NCI-H226 (cell line): ENCODE data around the gene TDRD10.

ENCODE experiments used
- DNase-seq: peaks from one replicate; pipeline ENCODE4 v3.0.0-alpha.2; 2015

Gene TDRD10, protein sequence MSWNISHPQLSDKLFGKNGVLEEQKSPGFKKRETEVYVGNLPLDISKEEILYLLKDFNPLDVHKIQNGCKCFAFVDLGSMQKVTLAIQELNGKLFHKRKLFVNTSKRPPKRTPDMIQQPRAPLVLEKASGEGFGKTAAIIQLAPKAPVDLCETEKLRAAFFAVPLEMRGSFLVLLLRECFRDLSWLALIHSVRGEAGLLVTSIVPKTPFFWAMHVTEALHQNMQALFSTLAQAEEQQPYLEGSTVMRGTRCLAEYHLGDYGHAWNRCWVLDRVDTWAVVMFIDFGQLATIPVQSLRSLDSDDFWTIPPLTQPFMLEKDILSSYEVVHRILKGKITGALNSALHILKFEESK

GRCh38 chr1:154502066-154502743 is at the start of gene TDRD10, which contains the start of gene SHE:
Gene TDRD10 (plus strand): TSS chr1:154502219. CDS start chr1:154506904, 4,685 bp downstream.
Gene SHE (minus strand): TSS chr1:154502412. CDS start chr1:154502026, 386 bp downstream.
- DNase-seq: no peak

DNA sequence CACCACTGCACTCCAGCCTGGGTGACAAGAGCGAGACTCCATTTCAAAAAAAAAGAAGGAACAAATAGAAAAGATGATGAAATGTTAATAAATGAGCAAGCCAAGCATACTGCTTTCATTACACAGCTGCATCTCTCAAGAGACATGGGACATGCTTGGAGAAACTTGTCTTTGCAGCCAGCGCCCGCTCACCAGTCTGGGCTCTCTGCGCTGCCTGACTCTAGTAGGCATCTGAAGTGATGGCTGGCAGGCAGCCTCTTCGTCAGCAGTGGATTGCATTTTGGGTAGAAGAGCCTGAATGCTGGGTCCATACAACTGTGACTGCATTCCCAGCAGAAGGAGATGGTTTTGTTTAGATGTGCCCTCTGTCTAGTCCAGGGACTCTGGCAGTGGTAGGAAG is 48.9 kb upstream of the TDRD10 start:
- no peak for DNase-seq

- peak; percentile 72 for DNase-seq
These were observed 48.3 kb upstream of the TDRD10 start for GRCh38 chr1:154453574-154454352.

GRCh38 chr1:154454386-154455120 is 47.5 kb upstream of the TDRD10 start:
- DNase-seq: no peak

GRCh38 chr1:154456631-154457030 is 45.4 kb upstream of the TDRD10 start:
- DNase-seq: no peak

DNA sequence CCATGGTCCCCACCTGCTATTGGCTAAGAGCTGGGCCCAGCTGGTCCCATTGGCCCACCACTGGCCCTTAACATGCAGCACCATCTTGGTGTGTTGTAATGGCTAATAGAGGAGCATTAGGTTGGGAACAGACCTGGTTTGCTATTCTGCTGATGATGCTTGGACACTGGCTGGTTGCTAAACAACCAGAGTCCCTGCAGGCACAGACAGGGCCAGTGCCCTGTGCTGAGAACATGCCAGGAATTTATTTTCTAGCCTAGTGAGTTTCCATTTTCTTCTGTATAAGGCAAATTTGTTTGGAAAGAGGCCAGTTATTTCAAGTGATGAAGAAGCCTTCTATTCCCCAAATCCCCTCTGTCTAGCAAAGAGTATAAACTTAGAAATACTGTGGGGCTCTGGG is 42.9 kb upstream of the TDRD10 start:
- DNase-seq: no peak

GRCh38 chr1:154460695-154461260 is 41.2 kb upstream of the TDRD10 start:
- DNase-seq: no peak

DNA sequence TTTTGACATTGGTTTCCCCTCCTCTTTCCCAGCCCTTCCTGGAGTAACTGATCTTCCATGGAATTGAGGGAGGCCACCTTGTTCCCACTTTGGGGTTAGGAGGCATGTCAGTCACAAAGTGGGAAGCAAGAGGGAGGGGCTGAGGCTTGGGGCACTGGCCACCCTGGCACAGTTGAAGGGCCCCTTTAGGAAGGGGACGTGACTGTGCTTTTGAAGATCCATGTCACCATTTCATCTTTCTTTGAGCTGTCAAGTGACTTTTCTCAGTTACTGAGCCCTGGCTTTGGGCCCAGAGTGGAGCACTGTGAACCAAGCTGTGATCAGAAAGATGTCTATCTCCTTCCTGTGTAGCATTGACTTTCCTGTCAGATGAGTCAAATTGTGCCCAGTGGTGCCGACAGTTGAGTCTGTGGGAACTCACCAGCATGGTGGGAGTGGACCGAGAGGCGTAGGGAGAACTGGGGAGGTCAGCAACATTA is 38.5 kb upstream of the TDRD10 start:
- no peak for DNase-seq

GRCh38 chr1:154465621-154466195 is 36.3 kb upstream of the TDRD10 start:
- DNase-seq: no peak

DNA sequence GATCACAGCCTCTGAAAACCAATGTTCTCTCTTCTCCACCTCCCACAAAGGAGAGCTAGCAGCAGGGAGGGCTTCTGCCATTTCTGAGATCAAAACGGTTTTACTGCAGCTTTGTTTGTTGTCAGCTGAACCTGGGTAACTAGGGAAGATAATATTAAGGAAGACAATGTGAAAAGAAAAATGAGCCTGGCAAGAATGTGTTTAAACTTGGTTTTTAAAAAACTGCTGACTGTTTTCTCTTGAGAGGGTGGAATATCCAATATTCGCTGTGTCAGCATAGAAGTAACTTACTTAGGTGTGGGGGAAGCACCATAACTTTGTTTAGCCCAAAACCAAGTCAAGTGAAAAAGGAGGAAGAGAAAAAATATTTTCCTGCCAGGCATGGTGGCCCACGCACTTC is 35.8 kb upstream of the TDRD10 start:
- DNase-seq: no peak

- no peak for DNase-seq
These were observed 35.0 kb upstream of the TDRD10 start for GRCh38 chr1:154466921-154467417.

DNA sequence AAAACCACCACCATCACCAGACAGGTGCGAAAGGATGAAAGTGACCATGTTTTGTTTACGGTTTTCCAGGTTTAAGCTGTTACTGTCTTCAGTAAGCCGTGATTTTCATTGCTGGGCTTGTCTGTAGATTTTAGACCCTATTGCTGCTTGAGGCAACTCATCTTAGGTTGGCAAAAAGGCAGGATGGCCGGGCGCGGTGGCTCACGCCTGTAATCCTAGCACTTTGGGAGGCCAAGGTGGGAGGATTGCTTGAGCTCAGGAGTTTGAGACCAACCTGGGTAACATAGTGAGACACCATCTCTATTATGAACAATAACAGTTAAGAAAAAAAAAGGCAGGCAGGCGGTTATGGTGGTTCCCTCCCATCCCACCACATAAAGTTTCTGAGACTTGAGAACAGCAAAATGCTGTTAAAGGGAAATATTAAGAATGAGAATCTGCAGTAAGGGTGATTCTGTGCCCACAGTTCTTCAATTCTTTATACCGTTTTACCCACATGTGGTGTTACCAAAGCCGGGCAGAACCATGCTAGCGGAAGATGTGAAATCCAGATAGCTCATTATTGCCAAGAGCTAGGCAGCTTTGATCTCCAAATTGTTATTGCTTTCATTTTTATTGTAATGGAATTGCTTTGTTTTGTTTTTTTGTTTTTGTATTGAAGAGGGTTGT is 34.5 kb upstream of the TDRD10 start:
- no peak for DNase-seq

DNA sequence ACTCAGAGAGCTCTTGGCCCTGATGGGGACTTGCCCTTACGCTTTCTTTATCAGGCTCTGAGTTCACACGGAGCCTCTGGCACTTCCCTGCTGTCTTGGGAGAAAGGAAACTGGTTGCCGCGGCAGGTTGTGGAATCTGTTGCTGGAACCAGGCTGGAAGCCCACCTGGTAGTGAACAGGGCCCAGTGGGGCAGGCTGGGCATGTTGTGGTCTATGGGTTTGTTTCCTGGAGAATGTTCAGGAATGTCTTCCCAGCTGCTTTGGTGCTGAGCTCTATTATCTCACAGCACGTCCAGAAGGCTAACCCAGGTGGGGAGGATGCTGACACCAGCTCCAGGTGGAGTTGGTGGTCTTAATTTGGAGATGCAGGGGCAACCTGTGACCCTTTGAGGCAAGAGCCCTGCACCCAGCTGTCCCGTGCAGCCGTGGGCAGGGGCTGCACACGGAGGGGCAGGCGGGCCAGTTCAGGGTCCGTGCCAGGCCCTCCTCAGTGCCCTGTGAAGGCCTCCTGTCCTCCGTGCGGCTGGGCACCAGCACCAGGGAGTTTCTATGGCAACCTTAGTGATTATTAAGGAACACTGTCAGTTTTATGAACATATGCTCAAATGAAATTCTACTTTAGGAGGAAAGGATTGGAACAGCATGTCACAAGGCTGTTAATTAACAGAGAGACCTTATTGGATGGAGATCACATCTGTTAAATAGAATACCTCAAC is 33.3 kb upstream of the TDRD10 start:
- DNase-seq: no peak

DNA sequence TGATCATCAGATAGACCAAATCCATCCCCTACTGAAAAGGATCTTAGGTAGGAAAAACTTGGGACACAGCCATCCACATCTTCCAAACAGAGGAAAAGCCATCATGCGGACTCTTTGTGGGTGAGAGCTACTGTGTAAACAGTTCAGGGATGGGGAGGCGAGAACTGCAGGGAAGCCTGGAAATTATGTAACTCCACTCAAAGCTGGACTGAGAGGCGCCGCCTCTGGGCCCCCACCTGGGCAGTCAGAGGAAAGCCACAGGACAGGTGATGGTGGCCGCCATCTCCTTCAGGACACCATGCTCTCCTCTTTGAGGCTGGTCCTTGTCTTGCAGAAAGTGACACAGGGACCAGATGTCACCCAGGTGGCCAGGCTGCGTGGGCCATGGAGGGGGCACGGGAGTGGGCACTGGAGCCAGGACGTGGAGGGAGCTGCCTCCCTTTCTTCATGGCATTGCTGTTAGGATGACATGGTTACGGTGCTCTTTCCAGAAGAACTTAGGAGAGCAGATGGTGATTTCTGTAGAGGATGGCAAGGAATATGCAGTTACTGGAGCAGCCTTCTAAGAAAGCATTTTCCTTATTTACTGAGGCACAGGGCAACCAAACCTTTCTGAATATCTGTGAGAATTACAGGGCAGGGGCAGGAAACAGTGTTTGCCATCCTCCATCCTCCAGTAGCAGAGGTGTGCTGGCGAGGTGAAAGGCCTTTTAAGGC is 32.0 kb upstream of the TDRD10 start:
- no peak for DNase-seq

- DNase-seq: no peak
These were observed 30.7 kb upstream of the TDRD10 start for GRCh38 chr1:154471304-154471703.

GRCh38 chr1:154474802-154475201 is 27.2 kb upstream of the TDRD10 start:
- DNase-seq: peak; percentile 60

DNA sequence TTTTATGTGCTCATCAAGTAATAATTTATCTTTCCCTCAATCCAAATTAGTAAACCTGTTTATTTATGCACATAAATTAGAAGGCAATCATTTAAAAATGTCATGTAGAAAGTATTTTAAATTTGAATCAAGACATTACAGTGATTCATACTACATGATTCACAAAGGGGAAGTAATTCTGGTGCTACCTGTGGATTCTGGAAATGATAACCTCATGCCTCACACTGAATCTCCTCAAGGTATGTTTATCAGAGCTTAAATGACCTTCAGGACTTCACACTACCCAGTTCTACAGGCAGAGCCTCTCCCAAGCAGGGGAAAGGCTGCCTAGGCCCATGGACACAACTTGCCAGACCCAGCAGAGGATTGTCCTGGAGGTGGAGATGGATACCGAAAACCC is 25.2 kb upstream of the TDRD10 start:
- DNase-seq: no peak

- DNase-seq: no peak
These were observed 24.0 kb upstream of the TDRD10 start for GRCh38 chr1:154478013-154478412.

DNA sequence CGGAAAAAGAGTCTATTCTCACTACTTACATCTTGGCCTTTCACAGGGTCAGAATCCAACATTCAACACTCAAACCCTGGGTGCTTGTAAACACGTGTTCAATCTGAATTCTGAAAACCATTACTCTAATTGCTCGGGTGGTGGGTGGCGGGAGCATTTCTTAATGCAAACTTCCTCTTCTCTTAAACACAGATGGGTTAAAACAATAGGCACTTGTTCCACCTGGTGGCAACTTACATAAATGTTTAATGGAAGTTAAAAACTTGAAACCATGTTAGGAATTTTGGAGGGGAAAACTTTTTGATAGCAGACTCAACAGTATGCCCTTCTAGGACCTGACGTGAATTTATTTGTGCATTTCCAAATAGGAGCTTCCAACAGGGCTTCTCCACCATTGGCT is 23.4 kb upstream of the TDRD10 start:
- DNase-seq: peak; percentile 17
